Measurements from ENCODE around the gene RNF220.
A peak's percentile ranks its signal among the peaks of the same experiment; 100 is the strongest.

RNF220 gene

DNA sequence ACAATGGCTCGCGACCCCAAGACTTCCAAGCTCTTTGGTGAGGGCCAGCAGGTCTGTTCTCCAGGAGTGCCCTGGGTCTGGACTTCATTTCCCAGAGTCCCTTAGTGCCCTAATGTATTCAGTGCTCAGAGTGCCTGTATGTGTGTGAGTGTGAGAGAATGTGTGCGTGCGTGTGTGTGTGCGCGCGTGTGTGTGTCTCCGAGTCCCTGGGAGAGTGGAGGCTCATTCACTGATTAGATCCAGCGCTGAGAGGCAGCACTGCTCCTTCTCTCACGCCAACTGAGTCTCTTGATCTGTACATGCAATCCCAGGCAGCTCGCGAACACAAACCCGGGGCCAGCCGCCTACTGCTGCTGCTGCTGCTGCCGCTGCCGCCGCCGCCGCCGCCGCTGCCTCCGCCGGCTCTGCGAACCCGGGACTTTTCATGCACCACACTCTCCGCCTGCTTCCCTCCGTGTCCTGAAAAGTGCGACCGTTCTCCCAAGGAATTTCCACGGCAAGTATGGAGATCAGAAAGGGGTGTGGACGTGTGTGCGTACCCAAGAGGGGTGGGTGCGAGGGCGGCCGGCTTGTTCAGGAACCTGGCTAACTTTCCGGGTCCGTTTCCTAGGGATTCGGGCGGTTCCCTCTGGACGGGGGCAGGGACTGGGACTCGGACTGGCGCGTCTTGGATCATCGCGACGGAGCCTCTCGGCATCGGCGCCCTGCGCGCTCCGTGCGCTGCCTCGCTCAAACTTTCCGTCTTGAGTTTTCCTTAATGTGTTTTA, at the start of gene RNF220:
TSS of gene RNF220 (plus strand) at position 225 of the 767 bp plus-strand sequence.
- no peak for DNase-seq (ENCODE audit: low read depth in 1 of 2, low spot score in 1 of 2)
- in situ Hi-C loops (cut with HindIII; ENCODE audit: low pct_unique_long_range_greater_than_20kb, low sequenced_read_pairs): no loop called here
- no peak for TF ChIP-seq JUND (IDR thresholded peaks at IDR 0.05; ENCODE audit: low read depth)

DNA sequence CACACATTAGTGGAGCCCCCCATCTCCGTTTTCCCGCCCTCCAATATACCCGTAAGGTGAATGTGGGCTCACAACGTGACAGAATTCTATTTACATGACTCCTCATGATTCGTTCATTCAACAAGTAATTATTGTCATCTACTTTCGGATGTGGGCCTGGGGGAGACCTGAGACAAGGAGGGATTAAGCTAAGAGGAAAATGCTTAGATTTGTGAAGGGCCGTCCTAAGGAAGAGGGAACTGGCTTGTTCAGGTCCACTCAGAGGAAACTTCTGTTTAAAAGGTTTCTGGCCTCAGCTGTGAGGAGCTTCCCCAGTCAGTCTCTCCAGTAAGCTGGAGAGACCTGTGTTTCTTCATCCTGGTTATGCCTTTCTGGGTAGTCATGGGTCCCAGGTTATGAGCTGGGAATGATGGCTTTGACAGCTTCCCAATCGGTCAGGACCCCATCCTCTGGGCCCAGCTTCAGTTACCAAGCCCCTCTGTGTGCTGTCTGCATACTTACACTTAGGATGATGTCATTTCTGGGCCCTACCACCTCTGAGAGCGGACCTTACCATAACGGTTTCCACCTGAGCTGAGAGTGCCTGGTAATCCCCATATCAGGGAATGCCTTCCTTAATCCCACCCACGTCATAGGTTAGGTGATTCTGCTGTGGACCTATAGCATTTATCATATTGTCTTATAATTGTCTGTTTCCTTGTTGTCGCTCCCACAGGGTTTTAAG, 49.3 kb upstream of the RNF220 start:
- no peak for TF ChIP-seq JUND (IDR thresholded peaks at IDR 0.05; ENCODE audit: low read depth)
- no peak for DNase-seq (ENCODE audit: low read depth in 1 of 2, low spot score in 1 of 2)
- in situ Hi-C loops (cut with HindIII; ENCODE audit: low pct_unique_long_range_greater_than_20kb, low sequenced_read_pairs): no loop called here

GRCh38 chr1:44357710-44358109, 47.3 kb upstream of the RNF220 start:
- TF ChIP-seq JUND (IDR thresholded peaks at IDR 0.05; ENCODE audit: low read depth): no peak
- DNase-seq (ENCODE audit: low read depth in 1 of 2, low spot score in 1 of 2): peak in 1 of 2 experiments; percentile 7
- in situ Hi-C loops (cut with HindIII; ENCODE audit: low pct_unique_long_range_greater_than_20kb, low sequenced_read_pairs): no loop called here

GRCh38 chr1:44359234-44359935, 45.7 kb upstream of the RNF220 start:
- TF ChIP-seq JUND (IDR thresholded peaks at IDR 0.05; ENCODE audit: low read depth): no peak
- DNase-seq (ENCODE audit: low read depth in 1 of 2, low spot score in 1 of 2): no peak
- in situ Hi-C loops (cut with HindIII; ENCODE audit: low pct_unique_long_range_greater_than_20kb, low sequenced_read_pairs): no loop called here

GRCh38 chr1:44361478-44361877, 43.6 kb upstream of the RNF220 start:
- TF ChIP-seq JUND (IDR thresholded peaks at IDR 0.05; ENCODE audit: low read depth): no peak
- in situ Hi-C loops (cut with HindIII; ENCODE audit: low pct_unique_long_range_greater_than_20kb, low sequenced_read_pairs): no loop called here
- peak in 1 of 2 experiments; percentile 5 for DNase-seq (ENCODE audit: low read depth in 1 of 2, low spot score in 1 of 2)

- no peak for TF ChIP-seq JUND (IDR thresholded peaks at IDR 0.05; ENCODE audit: low read depth)
- in situ Hi-C loops (cut with HindIII; ENCODE audit: low pct_unique_long_range_greater_than_20kb, low sequenced_read_pairs): no loop called here
- no peak for DNase-seq (ENCODE audit: low read depth in 1 of 2, low spot score in 1 of 2)
Observed at GRCh38 chr1:44366371-44366975, 38.6 kb upstream of the RNF220 start.

DNA sequence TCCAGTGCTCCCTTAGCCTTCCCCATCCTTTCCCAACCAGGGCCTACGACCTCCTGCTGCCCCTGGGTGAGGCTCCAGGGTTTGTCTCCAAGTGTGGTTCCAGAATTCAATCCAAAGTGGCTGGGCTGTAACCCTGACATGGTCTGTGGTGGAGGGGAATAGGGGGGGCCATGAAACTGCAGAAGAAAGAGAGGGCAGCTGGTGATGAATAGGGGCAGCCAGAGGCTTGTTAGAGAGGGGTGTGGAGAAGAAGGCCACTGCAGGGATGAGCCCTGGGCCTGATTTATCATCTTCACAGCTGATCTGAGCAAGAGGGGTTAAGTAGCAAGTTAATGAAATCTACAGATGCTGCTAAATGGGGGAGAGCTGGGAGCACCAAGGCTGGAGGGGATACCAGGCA, 37.1 kb upstream of the RNF220 start:
- no peak for TF ChIP-seq JUND (IDR thresholded peaks at IDR 0.05; ENCODE audit: low read depth)
- no peak for DNase-seq (ENCODE audit: low read depth in 1 of 2, low spot score in 1 of 2)
- in situ Hi-C loops (cut with HindIII; ENCODE audit: low pct_unique_long_range_greater_than_20kb, low sequenced_read_pairs): no loop called here

GRCh38 chr1:44368471-44369151, 36.4 kb upstream of the RNF220 start:
- no peak for DNase-seq (ENCODE audit: low read depth in 1 of 2, low spot score in 1 of 2)
- TF ChIP-seq JUND (IDR thresholded peaks at IDR 0.05; ENCODE audit: low read depth): no peak
- in situ Hi-C loops (cut with HindIII; ENCODE audit: low pct_unique_long_range_greater_than_20kb, low sequenced_read_pairs): no loop called here

- TF ChIP-seq JUND (IDR thresholded peaks at IDR 0.05; ENCODE audit: low read depth): no peak
- no peak for DNase-seq (ENCODE audit: low read depth in 1 of 2, low spot score in 1 of 2)
- in situ Hi-C loops (cut with HindIII; ENCODE audit: low pct_unique_long_range_greater_than_20kb, low sequenced_read_pairs): no loop called here
Observed at GRCh38 chr1:44371206-44371605, 33.8 kb upstream of the RNF220 start.

GRCh38 chr1:44375547-44375946, 29.5 kb upstream of the RNF220 start:
- TF ChIP-seq JUND (IDR thresholded peaks at IDR 0.05; ENCODE audit: low read depth): no peak
- DNase-seq (ENCODE audit: low read depth in 1 of 2, low spot score in 1 of 2): no peak
- in situ Hi-C loops (cut with HindIII; ENCODE audit: low pct_unique_long_range_greater_than_20kb, low sequenced_read_pairs): no loop called here

DNA sequence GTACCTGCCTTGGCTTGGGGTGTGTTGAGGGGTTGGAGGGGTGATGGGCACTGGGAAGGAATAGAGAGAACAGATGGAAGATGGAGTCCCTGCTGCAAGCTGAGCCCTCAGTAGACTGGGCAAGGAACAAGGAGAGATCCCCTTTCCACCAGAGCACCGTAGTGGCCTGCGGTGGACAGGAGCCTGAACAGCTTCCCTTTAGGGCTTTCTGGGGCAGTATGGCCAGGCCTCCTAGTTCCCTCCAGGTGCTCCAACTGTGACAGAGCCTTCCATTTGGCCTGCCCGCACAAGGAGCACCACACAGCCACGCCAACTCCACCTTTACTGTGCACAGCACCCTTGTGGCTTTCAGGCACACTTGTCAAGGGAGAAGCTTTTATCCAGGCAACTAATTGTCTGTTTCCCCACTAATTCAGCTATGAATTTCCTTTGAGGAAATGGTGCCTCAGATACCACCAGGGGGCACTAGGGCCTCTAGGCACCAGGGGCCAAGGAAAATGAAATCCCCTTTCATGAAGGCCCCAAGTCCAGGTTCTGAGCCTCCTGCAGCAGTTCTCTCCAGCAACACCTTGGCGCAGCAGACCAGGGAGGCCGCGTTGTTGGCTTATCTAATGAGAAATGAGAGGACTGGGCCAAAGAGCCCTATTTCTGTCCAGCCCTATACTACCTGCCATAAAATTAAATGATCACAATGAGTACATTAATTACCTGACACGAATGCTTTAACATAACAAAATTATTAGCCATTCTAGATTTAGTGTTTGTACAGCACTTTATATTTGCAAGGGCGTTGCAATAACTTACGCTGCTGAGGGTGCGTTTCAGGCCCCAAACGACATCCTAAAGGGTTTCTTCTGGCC, 26.9 kb upstream of the RNF220 start:
- in situ Hi-C loops (cut with HindIII; ENCODE audit: low pct_unique_long_range_greater_than_20kb, low sequenced_read_pairs): no loop called here
- no peak for TF ChIP-seq JUND (IDR thresholded peaks at IDR 0.05; ENCODE audit: low read depth)
- peak; percentile 10 to 55 for DNase-seq (ENCODE audit: low read depth in 1 of 2, low spot score in 1 of 2)

Data from T47D (cell line).